ENCODE results near the gene RAD51AP1.

RAD51AP1 gene

GRCh38 chr12:4526923-4527546 is 11.7 kb upstream of the RAD51AP1 start:
- ChIA-PET POLR2A (no interaction called here), CTCF (interaction anchor here (0.7 kb wide), 1 partner anchor 176 kb away, joined by 4 read pairs; no protein-coding TSS in a partner anchor)
- no peak for DNase-seq (ENCODE audit: extremely low spot score)
- TF ChIP-seq SUZ12 (IDR thresholded peaks at IDR 0.05) (no peak), ARNT (IDR thresholded peaks at IDR 0.05) (no peak), SP1 (IDR thresholded peaks at IDR 0.05) (no peak), ELF4 (IDR thresholded peaks at IDR 0.05) (no peak), NFRKB (IDR thresholded peaks at IDR 0.05) (no peak), ZNF384 (IDR thresholded peaks at IDR 0.05) (no peak), BHLHE40 (IDR thresholded peaks at IDR 0.05; ENCODE audit: borderline replicate concordance) (no peak), FOXM1 (IDR thresholded peaks at IDR 0.05; ENCODE audit: borderline replicate concordance) (no peak)

DNA sequence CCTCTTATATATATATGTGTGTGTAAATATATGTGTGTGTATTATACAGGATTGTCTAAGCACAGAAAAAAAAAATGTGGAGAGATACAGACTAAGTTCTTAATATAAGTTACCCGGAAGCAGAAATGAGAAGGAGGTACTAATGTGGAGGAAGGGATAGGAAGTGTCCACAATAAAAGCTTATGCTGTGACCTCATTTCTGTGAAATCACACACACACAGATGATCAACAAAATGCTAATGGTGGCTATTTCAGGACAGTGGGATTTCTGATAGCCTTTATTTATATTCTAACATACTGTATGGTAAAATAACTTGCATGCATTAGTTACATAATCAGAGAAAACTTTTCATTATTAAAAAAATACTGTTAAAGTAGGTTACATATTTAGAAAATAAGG is 8.5 kb upstream of the RAD51AP1 start:
- TF ChIP-seq CTBP1 (IDR thresholded peaks at IDR 0.05; ENCODE audit: borderline replicate concordance) (no peak), SP1 (IDR thresholded peaks at IDR 0.05) (no peak), FOXK2 (IDR thresholded peaks at IDR 0.05) (no peak), ZNF384 (IDR thresholded peaks at IDR 0.05) (no peak), L3MBTL2 (conservative IDR thresholded peaks at IDR 0.05) (no peak), LEF1 (IDR thresholded peaks at IDR 0.05; ENCODE audit: borderline replicate concordance) (no peak)
- ChIA-PET POLR2A (interaction anchor here (1.2 kb wide), 1 partner anchor 110 kb away, joined by 3 read pairs; no protein-coding TSS in a partner anchor), CTCF (no interaction called here)
- DNase-seq (ENCODE audit: extremely low spot score) = no peak

- POLR2A ChIA-PET = no interaction called here
- CTCF ChIA-PET = no interaction called here
Observed at GRCh38 chr12:4530982-4531586, 7.6 kb upstream of the RAD51AP1 start.

DNA sequence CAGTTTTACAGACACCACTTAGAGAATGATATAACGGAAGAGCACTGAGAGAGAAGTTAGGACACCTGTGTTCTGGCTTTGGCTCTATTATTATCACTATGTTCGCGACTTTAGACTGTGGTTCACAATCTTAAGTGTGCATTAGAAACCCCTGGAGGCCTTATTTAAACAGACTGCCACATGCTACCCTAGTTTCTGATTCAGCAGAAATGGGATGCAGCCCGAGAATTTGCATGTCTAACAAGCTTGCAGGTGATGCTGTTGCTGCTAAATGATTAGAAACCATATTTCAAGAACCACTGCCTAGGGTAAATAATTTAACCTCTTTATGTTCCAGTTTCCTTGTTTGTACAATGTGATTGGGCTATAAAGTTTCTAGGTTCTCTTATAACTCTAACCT is 3.6 kb upstream of the RAD51AP1 start:
- DNase-seq (ENCODE audit: extremely low spot score) = no peak
- no peak for TF ChIP-seq LEF1 (IDR thresholded peaks at IDR 0.05; ENCODE audit: borderline replicate concordance)
- TF ChIP-seq SP1 (IDR thresholded peaks at IDR 0.05) = no peak
- TF ChIP-seq HDGF (IDR thresholded peaks at IDR 0.05; ENCODE audit: borderline replicate concordance) = no peak
- CTCF ChIA-PET = no interaction called here
- POLR2A ChIA-PET = no interaction called here

More at GRCh38 chr12:4530982-4531586, 7.6 kb upstream of the RAD51AP1 start:
- TF ChIP-seq FOXK2 (IDR thresholded peaks at IDR 0.05) (no peak), SP1 (IDR thresholded peaks at IDR 0.05) (no peak), FOXM1 (IDR thresholded peaks at IDR 0.05; ENCODE audit: borderline replicate concordance) (no peak), ELF4 (IDR thresholded peaks at IDR 0.05) (no peak), SUZ12 (IDR thresholded peaks at IDR 0.05) (no peak), ZNF384 (IDR thresholded peaks at IDR 0.05) (no peak), BHLHE40 (IDR thresholded peaks at IDR 0.05; ENCODE audit: borderline replicate concordance) (no peak), HDGF (IDR thresholded peaks at IDR 0.05; ENCODE audit: borderline replicate concordance) (no peak), ARNT (IDR thresholded peaks at IDR 0.05) (no peak), LEF1 (IDR thresholded peaks at IDR 0.05; ENCODE audit: borderline replicate concordance) (no peak), L3MBTL2 (conservative IDR thresholded peaks at IDR 0.05) (no peak), TARDBP (IDR thresholded peaks at IDR 0.05) (no peak), CTBP1 (IDR thresholded peaks at IDR 0.05; ENCODE audit: borderline replicate concordance) (no peak), FOXA1 (IDR thresholded peaks at IDR 0.05) (no peak), NFRKB (IDR thresholded peaks at IDR 0.05) (no peak)
- TF ChIP-seq, protein P1, sequence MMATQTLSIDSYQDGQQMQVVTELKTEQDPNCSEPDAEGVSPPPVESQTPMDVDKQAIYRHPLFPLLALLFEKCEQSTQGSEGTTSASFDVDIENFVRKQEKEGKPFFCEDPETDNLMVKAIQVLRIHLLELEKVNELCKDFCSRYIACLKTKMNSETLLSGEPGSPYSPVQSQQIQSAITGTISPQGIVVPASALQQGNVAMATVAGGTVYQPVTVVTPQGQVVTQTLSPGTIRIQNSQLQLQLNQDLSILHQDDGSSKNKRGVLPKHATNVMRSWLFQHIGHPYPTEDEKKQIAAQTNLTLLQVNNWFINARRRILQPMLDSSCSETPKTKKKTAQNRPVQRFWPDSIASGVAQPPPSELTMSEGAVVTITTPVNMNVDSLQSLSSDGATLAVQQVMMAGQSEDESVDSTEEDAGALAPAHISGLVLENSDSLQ (IDR thresholded peaks at IDR 0.05) = no peak
- DNase-seq (ENCODE audit: extremely low spot score) = no peak

DNA sequence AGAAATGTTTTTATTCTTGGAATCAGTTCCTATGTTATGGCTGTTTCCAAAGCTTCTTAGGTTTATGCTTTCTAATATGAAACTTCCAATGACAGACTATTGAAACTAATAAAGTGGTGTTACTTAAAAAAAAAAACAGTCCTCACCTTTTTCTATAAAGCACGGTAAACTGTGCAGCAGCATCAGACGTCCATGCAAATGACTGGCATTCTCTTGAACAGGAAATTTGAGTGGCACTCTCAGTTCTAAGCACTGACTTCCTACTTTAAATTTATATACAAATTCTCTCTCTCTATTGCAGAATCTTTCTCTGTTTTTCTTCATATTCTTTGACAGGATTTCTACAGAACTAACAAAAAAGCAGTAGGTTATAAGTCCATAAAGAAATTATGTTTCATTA is 2.8 kb upstream of the RAD51AP1 start:
- CTCF ChIA-PET = no interaction called here
- no peak for DNase-seq (ENCODE audit: extremely low spot score)
- POLR2A ChIA-PET = no interaction called here
- TF ChIP-seq ZNF384 (IDR thresholded peaks at IDR 0.05) = no peak
- no peak for TF ChIP-seq SUZ12 (IDR thresholded peaks at IDR 0.05)
- no peak for TF ChIP-seq L3MBTL2 (conservative IDR thresholded peaks at IDR 0.05)

GRCh38 chr12:4539167-4539870 is 629 bp downstream of the RAD51AP1 start:
- TF ChIP-seq SUZ12 (IDR thresholded peaks at IDR 0.05) = no peak
- no peak for TF ChIP-seq FOXK2 (IDR thresholded peaks at IDR 0.05)
- TF ChIP-seq, protein P1 (IDR thresholded peaks at IDR 0.05) = no peak
- no peak for TF ChIP-seq TARDBP (IDR thresholded peaks at IDR 0.05)
- TF ChIP-seq ZNF384 (IDR thresholded peaks at IDR 0.05) = no peak
- TF ChIP-seq NFRKB (IDR thresholded peaks at IDR 0.05) = no peak
- TF ChIP-seq FOXM1 (IDR thresholded peaks at IDR 0.05; ENCODE audit: borderline replicate concordance) = no peak
- no peak for TF ChIP-seq ARNT (IDR thresholded peaks at IDR 0.05)
- no peak for TF ChIP-seq SP1 (IDR thresholded peaks at IDR 0.05)
- no peak for TF ChIP-seq L3MBTL2 (conservative IDR thresholded peaks at IDR 0.05)
- TF ChIP-seq LEF1 (IDR thresholded peaks at IDR 0.05; ENCODE audit: borderline replicate concordance) = no peak
- no peak for TF ChIP-seq BHLHE40 (IDR thresholded peaks at IDR 0.05; ENCODE audit: borderline replicate concordance)
- TF ChIP-seq FOXA1 (IDR thresholded peaks at IDR 0.05) = no peak
- TF ChIP-seq CTBP1 (IDR thresholded peaks at IDR 0.05; ENCODE audit: borderline replicate concordance) = no peak
- TF ChIP-seq HDGF (IDR thresholded peaks at IDR 0.05; ENCODE audit: borderline replicate concordance) = no peak
- TF ChIP-seq ELF4 (IDR thresholded peaks at IDR 0.05) = no peak
- POLR2A ChIA-PET = interaction anchor here (1.3 kb wide), 1 partner anchor 217 kb away, joined by 3 read pairs; no protein-coding TSS in a partner anchor
- CTCF ChIA-PET = no interaction called here
- DNase-seq (ENCODE audit: extremely low spot score) = no peak
